ENCODE results near the gene SLCO2A1. TPM values are rescaled to one million over a fixed set of nuclear protein-coding genes. Genes with fewer than 3 reads are reported as not detected.

Gene SLCO2A1
- total and polyA plus RNA-seq, 2 of the 4 experiments (the other 2 are of a cell fraction): under 0.01 to 1.5 TPM

DNA sequence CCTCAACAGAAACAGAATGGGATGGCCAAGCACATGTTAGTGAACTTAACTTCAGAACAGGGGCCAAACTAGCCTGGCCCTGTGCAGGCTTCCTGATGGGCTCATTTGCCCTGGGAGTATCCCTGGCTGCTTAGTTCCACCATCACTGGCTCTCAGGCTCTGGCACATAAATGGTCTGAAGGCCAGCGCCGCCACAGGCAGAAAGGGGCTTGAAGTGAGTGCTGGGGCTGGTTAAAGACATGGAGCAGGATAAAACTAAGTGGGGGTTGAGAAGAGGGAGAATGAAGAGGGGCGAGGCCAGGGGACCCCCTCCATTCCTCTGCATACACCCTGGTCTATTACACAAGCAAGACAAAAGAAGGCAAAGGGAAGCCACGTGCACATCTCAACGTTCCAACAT is 12.2 kb downstream of the SLCO2A1 start:
- Histone ChIP-seq H4K91ac (ENCODE audit: insufficient read depth, low read depth, low read length) (no peak overlapping the region), H3K9me3 (ENCODE audit: control insufficient read depth, insufficient read depth, low read length) (no peaks in the 10 kb centered on the region), H4K5ac (ENCODE audit: low read depth, low read length) (no peak overlapping the region), H2AK5ac (ENCODE audit: low read depth, low read length) (no peak overlapping the region; the same call in 1 of the 2 replicates), H2BK120ac (ENCODE audit: low read depth, low read length) (no peak overlapping the region), H3K23ac (ENCODE audit: low read depth, low read length) (no peak overlapping the region), H3K56ac (ENCODE audit: extremely low read depth, insufficient read depth, low read length) (no peak overlapping the region), H3K18ac (ENCODE audit: low read depth, low read length) (no peak overlapping the region), H3K9me1 (ENCODE audit: insufficient read depth, low read length) (0 out of 2 replicates have a peak, but pooled peaks cover 3% of the 10 kb centered on the region), H4K20me1 (ENCODE audit: insufficient read depth, low read length) (no peaks in the 10 kb centered on the region), H3K4me1 (ENCODE audit: control insufficient read depth, insufficient read depth, low read length) (no peaks in the 10 kb centered on the region), H3K36me3 (ENCODE audit: control insufficient read depth, insufficient read depth, low read length) (no peaks in the 10 kb centered on the region), H2BK15ac (ENCODE audit: low read depth, low read length) (no peak overlapping the region), H3K9ac (ENCODE audit: low read depth, low read length) (no peak overlapping the region), H3K14ac (replicated peaks; ENCODE audit: low read depth, low read length) (no peak overlapping the region), H3K4me2 (ENCODE audit: low read depth, low read length) (no peak overlapping the region), H3K4me3 (ENCODE audit: insufficient read depth, low read depth, low read length) (no peak overlapping the region), H3K27me3 (ENCODE audit: control insufficient read depth, insufficient read depth, low read length) (no peaks in the 10 kb centered on the region), H2AK9ac (replicated peaks; ENCODE audit: low read depth, low read length, poor library complexity) (no peak overlapping the region), H2AFZ (replicated peaks; ENCODE audit: low read length, poor library complexity) (no peak overlapping the region), H3K4ac (ENCODE audit: low read depth, low read length) (no peak overlapping the region), H3K27ac (ENCODE audit: insufficient read depth, low read length) (no peak overlapping the region), H3K79me1 (ENCODE audit: low read depth in 1 of 2, low read length in 2 of 2) (no peaks in the 10 kb centered on the region), H2BK20ac (ENCODE audit: low read depth, low read length) (no peak overlapping the region), H4K8ac (ENCODE audit: low read depth in 2 of 2, low read length in 2 of 2) (no peak overlapping the region), H2BK5ac (ENCODE audit: low read depth, low read length, poor library complexity, severe bottlenecking) (no peak overlapping the region)
- in situ Hi-C loops (cut with MboI; ENCODE audit: low sequenced_read_pairs): no loop called here
- BruUV-seq (replicated peaks): no TSS peak
- POLR2A ChIA-PET (ENCODE audit: unreplicated experiment): no interaction called here
- ATAC-seq (ENCODE audit: low read depth) (no peak), DNase-seq (no peak)
- intact Hi-C loops (cut with micrococcal nuclease): no loop called here
- no CpG with 5 or more reads among the region's 5 CpGs for WGBS, 2 experiments (ENCODE audit: extremely low coverage in 2 of 2, insufficient read length in 1 of 2)
- CTCF ChIA-PET: no interaction called here
- TF ChIP-seq FOS (IDR thresholded peaks at IDR 0.05; ENCODE audit: low read depth, low read length) (no peak), MAFK (IDR thresholded peaks at IDR 0.05; ENCODE audit: low read depth, low read length) (no peak), CEBPB (IDR thresholded peaks at IDR 0.05; ENCODE audit: low read depth, low read length) (no peak), MAZ (IDR thresholded peaks at IDR 0.05; ENCODE audit: borderline replicate concordance, low read depth, low read length) (no peak), NFE2L2 (IDR thresholded peaks at IDR 0.05; ENCODE audit: low read depth, low read length) (no peak), SMC3 (IDR thresholded peaks at IDR 0.05; ENCODE audit: low read depth, low read length) (no peak), RFX5 (IDR thresholded peaks at IDR 0.05; ENCODE audit: low read depth, low read length) (no peak), RAD21 (IDR thresholded peaks at IDR 0.05; ENCODE audit: low read length) (no peak)
- TF ChIP-seq, protein P1, sequence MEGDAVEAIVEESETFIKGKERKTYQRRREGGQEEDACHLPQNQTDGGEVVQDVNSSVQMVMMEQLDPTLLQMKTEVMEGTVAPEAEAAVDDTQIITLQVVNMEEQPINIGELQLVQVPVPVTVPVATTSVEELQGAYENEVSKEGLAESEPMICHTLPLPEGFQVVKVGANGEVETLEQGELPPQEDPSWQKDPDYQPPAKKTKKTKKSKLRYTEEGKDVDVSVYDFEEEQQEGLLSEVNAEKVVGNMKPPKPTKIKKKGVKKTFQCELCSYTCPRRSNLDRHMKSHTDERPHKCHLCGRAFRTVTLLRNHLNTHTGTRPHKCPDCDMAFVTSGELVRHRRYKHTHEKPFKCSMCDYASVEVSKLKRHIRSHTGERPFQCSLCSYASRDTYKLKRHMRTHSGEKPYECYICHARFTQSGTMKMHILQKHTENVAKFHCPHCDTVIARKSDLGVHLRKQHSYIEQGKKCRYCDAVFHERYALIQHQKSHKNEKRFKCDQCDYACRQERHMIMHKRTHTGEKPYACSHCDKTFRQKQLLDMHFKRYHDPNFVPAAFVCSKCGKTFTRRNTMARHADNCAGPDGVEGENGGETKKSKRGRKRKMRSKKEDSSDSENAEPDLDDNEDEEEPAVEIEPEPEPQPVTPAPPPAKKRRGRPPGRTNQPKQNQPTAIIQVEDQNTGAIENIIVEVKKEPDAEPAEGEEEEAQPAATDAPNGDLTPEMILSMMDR (conservative IDR thresholded peaks at IDR 0.05; ENCODE audit: low read depth, low read length): no peak
- dilution Hi-C loops (cut with HindIII; ENCODE audit: low sequenced_read_pairs, unreplicated experiment): no loop called here
